ENCODE measurements around the gene LSM6.

The LSM6 gene

GRCh38 chr4:146159384-146160058 is 16.0 kb upstream of the LSM6 start:
- no peaks in the 10 kb centered on the region for H3K4me1 ChIP-seq (ENCODE audit: control insufficient read depth, insufficient read depth, low read length)
- no peak for TF ChIP-seq ZNF140 (tag by site-specific recombination; IDR thresholded peaks at IDR 0.05)
- TF ChIP-seq ZNF677 (tag by site-specific recombination; IDR thresholded peaks at IDR 0.05) = no peak
- no peak for TF ChIP-seq BCL11B (tag by site-specific recombination; IDR thresholded peaks at IDR 0.05; ENCODE audit: low read depth)
- no peak for TF ChIP-seq ZNF600 (tag by site-specific recombination; IDR thresholded peaks at IDR 0.05)
- TF ChIP-seq ZNF132 (tag by site-specific recombination; IDR thresholded peaks at IDR 0.05; ENCODE audit: borderline replicate concordance) = no peak
- no peak for TF ChIP-seq ZBTB20 (tag by site-specific recombination; IDR thresholded peaks at IDR 0.05)
- no peaks in the 10 kb centered on the region for H3K36me3 ChIP-seq (ENCODE audit: control insufficient read depth in 2 of 2, insufficient read depth in 1 of 2, low read length in 2 of 2)
- H3K27ac ChIP-seq (ENCODE audit: extremely low read depth, low read depth, low read length) = no peak overlapping the region
- H3K4me3 ChIP-seq (ENCODE audit: low read depth, low read length) = no peak overlapping the region
- ChIA-PET CTCF (interaction anchor here (0.6 kb wide), 1 partner anchor 50 kb away, joined by 3 read pairs; no protein-coding TSS in a partner anchor), POLR2A (no interaction called here)
- no peaks in the 10 kb centered on the region for H3K9me3 ChIP-seq (ENCODE audit: control insufficient read depth, insufficient read depth, low read depth, low read length)

- ChIA-PET CTCF (no interaction called here), POLR2A (no interaction called here)
- Histone ChIP-seq H3K4me1 (ENCODE audit: control insufficient read depth, insufficient read depth, low read length) (no peaks in the 10 kb centered on the region), H3K36me3 (ENCODE audit: control insufficient read depth in 2 of 2, insufficient read depth in 1 of 2, low read length in 2 of 2) (no peaks in the 10 kb centered on the region), H3K27ac (ENCODE audit: extremely low read depth, low read depth, low read length) (no peak overlapping the region), H3K9me3 (ENCODE audit: control insufficient read depth, insufficient read depth, low read depth, low read length) (no peaks in the 10 kb centered on the region), H3K4me3 (ENCODE audit: low read depth, low read length) (no peak overlapping the region)
- TF ChIP-seq ZFP69B (tag by site-specific recombination; IDR thresholded peaks at IDR 0.05) = no peak
- TF ChIP-seq ZNF776 (tag by site-specific recombination; IDR thresholded peaks at IDR 0.05; ENCODE audit: borderline replicate concordance) = no peak
- TF ChIP-seq GLIS2 (tag by site-specific recombination; IDR thresholded peaks at IDR 0.05) = no peak
- no peak for TF ChIP-seq ZNF777 (tag by site-specific recombination; IDR thresholded peaks at IDR 0.05; ENCODE audit: borderline replicate concordance)
- no peak for TF ChIP-seq ZNF302 (tag by site-specific recombination; IDR thresholded peaks at IDR 0.05; ENCODE audit: low read depth)
- TF ChIP-seq ZNF837 (tag by site-specific recombination; IDR thresholded peaks at IDR 0.05) = no peak
- TF ChIP-seq ZNF747 (tag by site-specific recombination; IDR thresholded peaks at IDR 0.05) = no peak
- TF ChIP-seq ZNF19 (tag by site-specific recombination; IDR thresholded peaks at IDR 0.05; ENCODE audit: low read depth) = no peak
- no peak for TF ChIP-seq ZNF274 (IDR thresholded peaks at IDR 0.05; ENCODE audit: low read length)
- TF ChIP-seq ZNF274 (tag by site-specific recombination; IDR thresholded peaks at IDR 0.05; ENCODE audit: borderline replicate concordance) = no peak
- TF ChIP-seq ZNF138 (tag by site-specific recombination; IDR thresholded peaks at IDR 0.05; ENCODE audit: borderline replicate concordance) = no peak
- TF ChIP-seq PBX3 (CRISPR knock-in tag; IDR thresholded peaks at IDR 0.05) = no peak
- no peak for TF ChIP-seq YY2 (tag by site-specific recombination; IDR thresholded peaks at IDR 0.05)
- no peak for TF ChIP-seq ZNF501 (tag by site-specific recombination; IDR thresholded peaks at IDR 0.05)
- no peak for TF ChIP-seq ZBTB26 (tag by site-specific recombination; optimal IDR thresholded peaks at IDR 0.05)
- TF ChIP-seq ZNF335 (tag by site-specific recombination; conservative IDR thresholded peaks at IDR 0.05) = no peak
- TF ChIP-seq ZNF76 (tag by site-specific recombination; IDR thresholded peaks at IDR 0.05; ENCODE audit: borderline replicate concordance, low read depth) = no peak
- no peak for TF ChIP-seq ZNF114 (tag by site-specific recombination; IDR thresholded peaks at IDR 0.05)
These were observed 14.3 kb upstream of the LSM6 start for GRCh38 chr4:146161243-146161642.
